Retina (tissue), 1 donor: ENCODE data around the gene MNX1.

Experiments
- DNase-seq: peaks from one replicate; pipeline ENCODE4 v3.0.0-alpha.2; 2016

The MNX1 gene

DNA sequence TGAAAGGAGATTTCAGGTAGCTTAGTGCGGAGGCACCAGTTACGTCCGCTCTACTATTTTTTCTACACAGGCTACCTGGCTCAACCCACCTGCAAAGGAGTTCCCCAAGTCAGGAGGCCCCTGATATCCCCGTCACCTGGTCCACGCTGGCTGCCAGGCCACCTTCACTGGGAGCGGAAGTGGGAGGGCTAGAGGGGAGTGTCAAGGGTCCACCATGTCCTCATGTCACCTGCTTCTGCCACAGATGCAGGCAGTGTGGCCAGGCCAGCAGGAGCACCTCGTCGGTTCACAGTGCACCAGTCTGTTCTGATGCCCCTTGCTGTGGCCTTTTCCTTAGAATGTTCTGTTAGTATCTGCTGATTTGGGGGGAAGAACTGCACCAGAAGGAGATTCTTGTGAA, 44.1 kb downstream of the MNX1 start:
- DNase-seq, result no peak

GRCh38 chr7:156964971-156965370, 45.5 kb downstream of the MNX1 start:
- DNase-seq, result no peak

DNA sequence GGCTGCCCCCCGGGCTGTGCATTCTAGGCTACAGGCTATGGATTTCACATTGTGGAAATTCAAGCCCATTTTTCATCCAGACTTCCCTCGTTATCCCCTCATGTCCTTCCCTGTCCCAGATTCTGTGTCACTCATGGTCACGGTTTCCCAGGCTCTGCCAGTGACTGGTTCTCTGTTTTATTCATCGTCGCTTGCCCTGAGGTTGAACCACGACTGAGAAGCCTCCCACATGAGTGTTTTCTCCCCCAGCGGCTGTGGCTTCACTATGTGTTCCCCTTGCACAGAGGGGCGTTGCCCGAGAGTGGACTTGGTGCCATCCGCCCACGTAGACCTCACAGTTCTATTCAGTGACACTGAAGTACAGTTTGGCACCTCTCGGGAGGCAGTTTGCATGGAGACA, 47.0 kb downstream of the MNX1 start:
- DNase-seq, result no peak

- DNase-seq, result no peak
Measured at GRCh38 chr7:156962897-156963296, 47.6 kb downstream of the MNX1 start.

DNA sequence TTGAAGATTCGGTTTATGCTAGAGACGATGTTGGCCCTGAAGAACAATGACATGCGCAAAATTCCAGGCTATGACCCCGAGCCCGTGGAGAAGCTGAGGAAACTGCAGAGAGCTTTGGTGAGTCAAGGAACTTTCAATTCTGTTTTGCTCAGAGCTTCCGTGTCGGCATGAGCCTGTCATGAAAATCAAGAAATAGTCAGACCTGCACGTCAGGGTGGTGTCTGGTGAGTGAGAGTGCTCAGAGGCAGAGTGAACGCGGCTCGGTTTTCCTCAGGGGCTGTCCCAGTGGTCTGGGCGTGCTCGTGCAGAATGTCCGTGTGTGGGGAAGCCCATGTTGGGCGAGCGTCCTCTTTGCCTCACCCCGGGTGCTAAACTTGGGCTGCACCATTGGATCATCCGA, 48.3 kb downstream of the MNX1 start:
- no peak for DNase-seq

- no peak for DNase-seq
Measured at GRCh38 chr7:156956727-156957126, 53.7 kb downstream of the MNX1 start.

DNA sequence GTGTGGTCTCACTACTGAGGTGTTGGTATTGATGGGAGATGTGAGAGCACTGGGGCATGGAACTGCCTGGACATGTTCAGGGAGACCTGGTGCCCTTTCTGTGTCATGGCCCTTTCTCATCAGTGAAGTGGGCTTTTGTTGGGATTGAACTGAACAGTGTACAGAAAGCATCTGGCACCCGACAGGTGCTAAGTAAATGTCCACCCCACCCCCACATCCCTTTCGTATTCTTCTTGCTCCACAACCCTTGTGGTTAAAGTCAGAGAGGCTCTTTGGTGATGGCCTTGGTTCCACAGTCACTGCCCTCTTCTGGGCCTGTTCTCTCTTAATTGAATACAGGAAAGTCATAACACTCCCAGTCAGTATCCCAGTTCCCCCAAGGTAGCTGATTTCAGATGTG, 55.5 kb downstream of the MNX1 start:
- no peak for DNase-seq
